ENCODE data around the gene PKD1L1.

The PKD1L1 gene

DNA sequence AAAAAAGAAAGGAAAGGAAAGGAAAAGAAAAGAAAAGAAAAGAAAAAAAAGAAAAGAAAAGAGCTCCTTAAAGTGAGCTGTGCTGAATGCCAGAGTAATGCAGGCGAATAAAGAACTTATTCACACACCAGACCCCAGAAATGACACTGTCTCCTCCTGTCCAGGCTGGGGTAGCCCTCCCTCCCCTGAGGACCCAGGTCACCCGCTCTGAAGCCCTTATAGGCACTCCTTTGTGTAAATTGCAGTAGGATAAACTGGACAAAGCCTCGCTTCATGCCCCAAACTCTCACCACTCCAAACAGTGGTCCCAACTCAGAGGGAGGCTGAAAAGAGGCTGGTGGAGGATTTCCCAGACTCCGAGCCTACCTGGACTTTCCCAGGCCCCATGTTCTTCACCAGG, 46.3 kb downstream of the PKD1L1 start:
- DNase-seq (ENCODE audit: low read depth in 2 of 2) = no peak

DNA sequence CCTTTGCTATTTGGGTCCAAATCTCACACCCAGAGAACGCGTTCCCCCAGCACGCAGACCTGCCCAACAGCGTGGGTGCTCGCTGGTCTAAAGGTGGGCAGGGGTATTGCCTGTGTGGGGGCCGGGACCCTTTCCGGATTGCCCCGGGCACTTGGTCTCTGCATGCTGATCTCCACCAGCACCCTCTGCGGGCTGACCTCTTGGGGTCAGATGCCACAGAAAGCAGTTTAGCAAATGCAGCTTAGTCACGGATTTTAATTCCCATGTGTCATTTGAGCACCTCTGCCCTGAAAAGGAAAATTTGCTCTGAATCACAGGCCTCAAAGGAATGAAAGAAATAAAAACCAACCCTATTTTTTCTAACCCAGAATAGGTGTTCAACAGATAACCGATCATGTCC, 46.7 kb downstream of the PKD1L1 start:
- DNase-seq (ENCODE audit: low read depth in 2 of 2) = no peak

DNA sequence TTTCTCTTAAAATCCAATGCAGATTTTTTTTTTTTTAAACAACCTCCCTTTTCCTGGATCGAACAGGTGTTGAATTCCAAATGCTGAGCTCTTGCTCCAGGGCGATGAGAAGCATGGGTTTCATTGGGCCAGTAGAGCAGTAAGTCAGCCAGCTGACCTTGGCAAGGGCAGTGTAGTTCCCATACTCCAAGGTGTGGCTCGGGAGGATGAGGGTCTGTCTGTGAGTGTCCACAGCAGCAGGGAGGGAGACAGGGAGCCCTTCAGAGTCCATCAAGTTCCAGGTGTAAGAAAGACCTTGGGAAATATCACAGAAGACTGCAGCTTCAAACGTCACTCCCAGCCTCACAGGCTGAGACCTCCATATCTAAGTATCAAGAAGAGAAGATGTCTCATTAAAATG, 50.4 kb downstream of the PKD1L1 start:
- DNase-seq (ENCODE audit: low read depth in 2 of 2) = no peak

DNA sequence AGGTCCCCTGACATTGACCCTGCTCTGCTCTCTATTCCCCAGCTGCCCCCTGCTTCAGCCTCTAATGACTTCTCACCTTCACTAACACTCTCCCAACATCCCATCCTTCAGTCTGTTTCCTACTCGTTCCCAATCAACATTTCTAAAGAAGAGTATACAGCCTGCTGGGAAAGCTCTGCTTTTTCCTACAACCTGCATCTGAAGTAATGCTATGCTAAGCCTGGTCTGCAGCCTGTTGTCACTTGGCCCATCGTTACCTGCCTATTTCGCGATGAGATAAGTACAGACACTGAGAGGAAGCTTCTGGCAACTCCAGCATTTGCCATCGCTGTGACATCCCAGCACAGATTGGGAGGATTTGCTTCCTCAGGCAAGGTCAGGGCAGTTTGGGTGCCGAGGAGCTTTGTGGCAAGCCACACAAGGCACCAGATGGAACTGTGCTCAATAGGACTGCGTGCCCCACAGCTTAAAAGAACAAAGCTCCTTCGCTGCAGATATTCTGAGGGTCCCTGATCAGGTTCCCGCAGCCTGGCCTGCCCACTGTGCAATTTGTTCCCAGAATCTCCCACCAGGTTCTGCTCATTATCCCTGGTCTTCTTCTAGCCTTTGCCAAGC, 51.4 kb downstream of the PKD1L1 start:
- no peak for DNase-seq (ENCODE audit: low read depth in 2 of 2)

DNA sequence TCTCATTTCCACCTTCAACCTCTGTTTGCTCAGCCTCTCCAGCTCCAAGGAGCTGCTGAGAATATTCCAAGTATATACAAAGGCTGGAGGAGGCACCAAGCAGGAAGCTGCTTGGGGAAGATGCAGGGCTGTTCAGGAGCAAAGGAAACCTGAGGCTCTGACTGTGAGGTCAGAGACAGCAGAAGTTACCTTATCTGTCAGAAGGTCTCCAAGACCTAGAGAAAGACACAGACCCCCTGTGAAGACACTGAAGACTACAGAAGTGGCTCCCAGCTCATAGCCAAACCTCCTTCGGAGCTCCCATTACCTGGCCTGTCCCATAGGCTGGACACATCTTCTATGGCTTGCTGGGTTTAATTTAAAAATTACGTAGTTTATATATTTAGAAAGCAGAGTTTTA, 53.2 kb downstream of the PKD1L1 start:
- DNase-seq (ENCODE audit: low read depth in 2 of 2) = no peak

DNA sequence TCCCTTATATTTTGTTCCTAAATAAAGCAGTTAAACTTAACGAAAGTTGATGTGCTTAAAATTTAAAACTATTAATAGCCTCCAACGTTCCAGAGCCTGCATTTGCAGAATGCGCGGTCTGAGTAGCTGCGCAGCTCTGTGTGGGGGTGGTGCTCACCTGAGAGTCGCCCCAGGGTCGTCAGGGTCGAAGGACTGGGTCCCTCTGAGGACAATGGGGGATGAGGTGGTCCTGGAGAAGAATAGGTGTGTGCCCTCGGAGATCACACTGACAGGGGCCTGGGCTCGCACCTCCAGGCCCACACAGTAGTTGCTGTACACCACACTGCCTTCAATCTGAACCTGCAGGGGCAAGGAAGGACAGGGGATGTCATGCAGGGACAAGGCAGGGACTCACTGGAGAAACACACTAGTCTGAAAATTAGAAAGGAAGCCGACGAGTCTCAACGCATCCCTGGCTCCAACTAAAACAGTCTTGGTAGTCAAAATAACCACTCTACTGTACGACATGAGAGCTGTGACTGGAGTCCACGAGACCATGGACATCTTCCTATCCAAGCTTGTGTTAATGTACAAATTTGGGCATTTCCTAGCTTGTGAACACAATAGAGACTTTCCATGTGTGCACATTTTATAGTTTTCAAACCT, 54.4 kb downstream of the PKD1L1 start:
- DNase-seq (ENCODE audit: low read depth in 2 of 2) = no peak

DNA sequence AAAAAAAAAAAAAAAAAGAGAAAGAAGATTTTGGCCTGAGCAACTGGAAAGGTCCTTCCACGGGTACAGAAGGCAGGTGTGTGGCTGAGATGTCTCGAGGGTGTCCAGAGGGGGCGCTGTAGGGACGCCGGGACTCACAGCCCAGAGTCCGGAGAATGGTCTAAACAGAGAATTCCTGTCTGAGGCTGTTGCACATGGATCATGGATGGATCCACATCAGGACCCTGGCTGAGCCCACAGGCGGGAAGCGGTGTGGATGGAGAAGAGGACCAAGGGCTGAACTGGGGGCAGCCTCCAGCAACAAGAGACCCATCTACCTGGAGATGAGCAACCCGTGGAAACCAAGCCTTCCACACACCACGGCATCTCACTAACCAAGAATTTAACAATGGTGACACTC, 55.0 kb downstream of the PKD1L1 start:
- no peak for DNase-seq (ENCODE audit: low read depth in 2 of 2)

DNA sequence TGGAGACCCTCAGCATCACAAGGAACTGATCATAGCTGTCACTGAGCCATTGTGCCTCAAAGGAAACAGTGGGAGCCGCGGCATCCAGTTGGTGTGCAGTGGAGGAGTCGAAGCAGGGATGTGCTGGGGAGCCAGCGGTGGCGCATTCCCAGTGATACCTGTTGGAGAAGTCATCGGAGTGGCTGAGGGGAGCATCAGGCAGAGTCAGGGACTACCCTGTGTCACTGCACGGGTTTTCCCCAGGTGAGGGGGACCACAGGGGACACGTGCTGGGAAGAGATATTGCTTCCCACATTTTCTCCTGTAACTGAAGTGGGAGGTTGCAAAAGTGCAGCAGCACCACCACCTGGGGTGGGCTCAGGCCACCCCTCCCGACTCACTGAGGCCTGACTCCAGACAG, 57.7 kb downstream of the PKD1L1 start:
- DNase-seq (ENCODE audit: low read depth in 2 of 2) = no peak

DNA sequence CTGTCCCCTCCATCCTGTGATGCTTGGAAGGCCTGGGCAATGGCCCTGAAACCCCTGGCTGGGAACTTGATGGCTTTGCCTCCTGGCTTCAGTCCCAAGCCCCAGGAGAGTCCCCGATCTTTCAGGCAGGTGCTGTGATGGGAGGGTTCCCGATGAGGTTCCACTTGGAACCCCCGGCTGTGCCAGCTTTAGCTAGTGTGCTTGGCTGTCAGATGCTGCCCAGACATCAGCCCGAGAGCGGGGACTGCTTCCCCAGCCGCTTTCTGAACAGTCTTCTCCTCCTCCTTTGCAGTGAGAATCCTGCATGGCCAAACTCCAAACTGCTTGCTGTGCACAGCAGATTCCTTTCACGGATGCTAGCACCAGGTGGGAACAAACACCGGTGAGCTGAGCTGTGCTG, 58.1 kb downstream of the PKD1L1 start:
- no peak for DNase-seq (ENCODE audit: low read depth in 2 of 2)

DNA sequence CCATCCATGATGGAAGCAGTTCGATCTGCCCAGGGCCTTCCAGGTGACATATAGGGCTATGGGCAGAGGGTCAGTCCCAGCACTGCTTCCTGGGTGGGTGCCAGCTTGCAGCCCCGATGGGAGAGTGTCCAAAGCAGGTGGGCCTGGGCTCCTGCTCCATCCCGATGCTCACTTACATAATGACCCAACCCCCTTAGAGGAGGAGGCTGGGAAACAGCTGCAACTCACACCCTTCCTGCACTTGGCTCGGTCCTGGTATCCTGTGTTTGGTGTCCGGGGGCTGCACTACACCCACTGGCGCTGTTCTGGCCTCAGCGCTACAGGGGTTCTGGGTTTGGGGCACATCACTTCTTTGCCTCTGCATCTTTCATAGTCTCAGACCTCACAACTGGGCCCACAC, 58.5 kb downstream of the PKD1L1 start:
- no peak for DNase-seq (ENCODE audit: low read depth in 2 of 2)

DNA sequence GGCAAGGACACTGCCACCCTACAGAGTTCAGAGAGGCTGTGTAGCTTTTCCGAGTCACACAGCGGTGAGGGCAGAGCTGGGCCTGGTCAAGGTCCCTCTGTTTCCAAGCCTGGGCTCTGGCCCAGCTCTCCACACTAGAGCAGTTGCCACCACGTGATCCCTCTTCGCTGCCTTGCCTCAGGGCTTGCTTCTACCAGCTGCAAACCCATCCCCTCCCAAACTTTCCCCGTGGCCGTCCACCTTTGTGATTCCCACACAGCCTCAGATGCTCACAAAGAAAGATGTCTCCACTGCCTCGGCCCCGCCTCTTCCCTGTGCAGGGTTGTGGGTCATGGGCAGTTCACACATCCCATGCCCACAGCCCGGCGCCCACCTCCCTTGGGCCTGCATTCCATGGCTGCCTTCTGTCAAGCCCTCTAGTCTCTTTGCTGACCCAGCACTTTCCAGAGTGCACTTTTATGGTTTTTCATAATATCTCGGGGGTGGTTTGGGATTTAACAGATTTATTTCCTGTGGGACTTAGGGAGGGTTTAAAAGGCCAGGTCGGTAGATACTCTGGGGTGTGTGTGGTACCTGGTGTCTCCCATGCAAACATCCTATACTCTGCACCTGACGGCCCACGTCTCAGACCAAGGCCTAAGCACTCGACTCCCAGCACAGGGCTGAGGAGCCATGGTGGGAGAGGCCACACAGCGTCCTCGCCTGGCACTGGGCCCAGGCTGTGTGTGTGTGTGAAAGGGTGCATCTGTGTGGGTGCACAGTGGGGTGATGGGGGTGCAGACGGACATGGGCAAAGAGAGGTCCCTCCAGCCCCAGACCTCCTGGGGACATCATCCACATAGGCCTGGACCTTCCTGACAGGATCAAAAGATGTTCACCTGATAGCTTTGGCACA, 59.6 kb downstream of the PKD1L1 start:
- no peak for DNase-seq (ENCODE audit: low read depth in 2 of 2)

DNA sequence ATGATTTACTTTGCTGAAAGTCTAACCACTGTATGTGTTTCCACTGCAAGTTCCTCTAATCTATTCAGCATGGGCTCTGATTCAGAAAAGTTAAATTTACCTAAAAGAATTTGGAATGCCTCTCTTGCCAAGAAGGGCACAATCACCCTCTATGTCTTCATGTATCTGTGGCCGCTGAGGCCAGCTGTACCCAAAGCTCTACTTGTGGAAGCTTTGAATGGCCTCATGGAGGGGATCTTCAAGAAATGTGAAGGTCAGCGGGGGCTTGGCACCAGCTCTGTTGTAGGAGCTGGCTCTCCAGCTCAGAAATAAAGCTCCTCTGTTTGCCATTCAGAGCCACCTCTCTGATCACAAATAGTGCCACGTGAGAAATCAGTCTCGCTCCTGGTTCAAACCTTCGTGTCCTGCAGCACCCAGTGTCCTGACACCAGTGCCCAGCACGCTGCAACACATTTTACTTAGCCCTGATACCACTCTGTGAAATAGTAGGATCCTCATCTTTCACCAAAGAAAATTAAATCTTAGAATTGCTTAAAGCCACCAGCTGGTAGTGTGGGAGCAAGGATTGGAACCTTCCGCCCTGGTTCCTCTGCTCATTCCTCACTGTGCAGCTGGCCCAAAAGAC, 61.1 kb downstream of the PKD1L1 start:
- no peak for DNase-seq (ENCODE audit: low read depth in 2 of 2)

DNA sequence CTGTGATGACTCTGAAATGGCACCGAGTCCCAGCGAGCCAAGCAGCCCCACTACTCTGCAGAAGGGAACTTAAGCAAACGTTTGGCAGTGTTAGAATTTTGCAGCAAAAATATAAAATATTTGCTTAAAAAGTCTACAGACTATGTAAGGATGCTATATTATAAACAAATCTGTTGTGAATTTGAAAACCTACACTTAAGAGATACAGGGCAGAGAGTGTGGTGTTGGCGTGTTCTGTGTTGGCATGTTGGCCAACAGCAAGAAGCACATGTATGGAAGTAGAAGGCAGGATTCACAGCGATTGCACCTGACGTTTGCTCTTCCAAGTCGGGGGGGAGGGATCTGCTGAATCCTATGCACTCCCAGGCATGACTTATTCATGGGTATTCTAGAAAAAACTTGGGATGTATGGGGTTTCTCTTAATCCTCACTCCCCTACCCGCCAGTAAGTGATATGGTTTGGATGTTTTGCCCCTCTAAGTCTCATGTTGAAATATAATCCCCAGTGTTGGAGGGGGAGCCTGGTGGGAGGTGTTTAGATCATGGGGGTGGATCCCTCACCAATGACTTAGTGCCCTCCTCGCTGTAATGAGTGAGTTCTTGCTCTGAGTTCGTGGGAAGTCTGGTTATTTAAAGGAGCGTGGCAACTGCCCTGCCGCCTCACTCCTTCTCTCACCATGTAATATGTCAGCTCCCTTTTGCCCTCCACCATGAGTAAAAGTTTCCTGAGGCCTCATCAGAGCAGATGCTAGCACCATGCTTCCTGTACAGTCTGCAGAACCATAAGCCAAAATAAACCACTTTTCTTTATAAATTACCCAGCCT, 62.1 kb downstream of the PKD1L1 start:
- DNase-seq (ENCODE audit: low read depth in 2 of 2) = no peak

DNA sequence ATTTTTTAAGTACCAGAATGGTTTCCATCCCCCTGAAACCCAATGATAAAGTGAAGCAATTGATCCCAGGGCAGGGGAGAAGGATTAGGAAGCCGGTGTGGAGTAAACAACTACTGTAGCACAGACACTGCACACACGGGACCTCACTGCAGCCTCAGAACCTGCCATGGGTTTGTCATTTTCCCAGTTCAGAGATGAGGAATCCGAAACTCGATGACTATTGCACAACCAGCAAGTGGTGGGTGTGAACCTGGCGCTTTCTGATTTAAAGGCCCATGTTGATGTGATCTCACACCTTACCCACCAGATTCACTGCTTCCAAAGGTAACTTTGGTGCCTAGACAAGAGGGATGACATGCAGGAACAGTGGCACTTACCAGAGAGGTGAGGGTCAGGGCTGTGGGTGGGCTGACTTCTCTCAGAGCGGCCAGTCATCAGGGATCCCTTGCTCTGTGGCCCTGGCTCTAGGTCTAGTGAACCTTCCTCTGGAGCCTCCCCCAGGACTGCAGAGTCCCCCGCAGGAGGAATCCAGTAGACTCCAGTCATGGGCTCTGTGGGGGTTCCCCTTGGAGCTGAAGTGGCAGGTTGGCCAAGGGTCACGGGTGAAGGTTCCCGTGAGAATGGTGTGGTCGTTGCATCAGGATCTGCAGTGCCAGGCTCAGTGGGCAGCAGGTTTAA, 62.8 kb downstream of the PKD1L1 start:
- no peak for DNase-seq (ENCODE audit: low read depth in 2 of 2)

DNA sequence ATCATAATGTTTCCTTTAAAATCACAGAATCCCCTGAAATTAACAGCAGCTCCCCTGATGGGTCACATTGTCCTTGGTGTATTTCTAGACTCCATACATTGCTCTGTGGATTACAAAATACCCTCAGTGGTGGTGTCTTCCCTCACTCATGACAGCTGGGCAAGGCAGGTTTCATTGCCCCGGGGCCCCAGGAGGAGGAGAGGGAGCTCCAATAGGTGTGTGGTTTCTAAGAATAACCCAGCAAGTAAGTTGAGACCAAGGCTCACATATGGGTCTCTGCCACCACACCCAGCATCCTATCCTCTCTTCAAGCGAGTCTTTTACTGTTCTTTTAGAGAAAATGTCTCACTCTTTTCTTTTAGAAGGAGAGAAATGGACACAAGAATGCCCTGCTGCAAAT, 63.6 kb downstream of the PKD1L1 start:
- DNase-seq (ENCODE audit: low read depth in 2 of 2) = no peak

DNA sequence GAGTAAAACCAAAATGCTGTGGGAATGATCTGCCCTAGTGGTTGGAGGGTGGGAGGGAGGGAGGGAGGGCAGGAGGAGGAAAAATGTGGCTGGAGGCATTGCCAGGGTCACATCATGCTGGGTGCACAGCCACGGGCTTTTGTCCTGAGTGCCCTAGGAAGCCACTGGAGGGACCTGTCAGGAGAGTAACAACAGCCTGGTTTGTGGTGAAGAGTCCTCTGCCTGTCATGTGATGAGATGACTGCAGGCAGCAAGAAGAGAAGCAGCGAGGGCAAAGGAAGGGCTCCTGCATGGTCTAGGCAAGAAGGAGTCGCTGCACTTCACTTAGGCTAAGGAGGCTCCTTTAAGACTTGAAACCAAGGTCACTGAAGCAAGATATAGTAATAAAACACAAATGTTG, 65.6 kb downstream of the PKD1L1 start:
- no peak for DNase-seq (ENCODE audit: low read depth in 2 of 2)

DNA sequence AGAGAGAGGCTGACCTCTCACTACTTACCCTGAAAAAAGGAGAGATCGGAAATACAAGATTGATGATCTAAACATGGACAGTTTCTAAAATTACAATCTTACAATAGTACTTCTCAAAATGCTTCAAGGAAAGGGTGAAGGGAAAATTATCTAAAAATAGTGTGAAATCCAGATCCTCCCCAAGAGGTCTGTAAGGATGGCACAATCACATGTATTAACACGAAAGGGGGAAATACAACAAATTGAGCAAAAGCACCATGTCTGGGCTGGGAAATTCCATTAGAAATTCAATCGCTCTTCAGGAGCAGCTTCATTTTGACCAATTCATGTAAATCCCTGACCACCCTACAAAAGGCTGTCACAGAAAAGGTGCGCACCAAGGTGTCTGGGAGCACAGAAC, 67.0 kb downstream of the PKD1L1 start:
- no peak for DNase-seq (ENCODE audit: low read depth in 2 of 2)

DNA sequence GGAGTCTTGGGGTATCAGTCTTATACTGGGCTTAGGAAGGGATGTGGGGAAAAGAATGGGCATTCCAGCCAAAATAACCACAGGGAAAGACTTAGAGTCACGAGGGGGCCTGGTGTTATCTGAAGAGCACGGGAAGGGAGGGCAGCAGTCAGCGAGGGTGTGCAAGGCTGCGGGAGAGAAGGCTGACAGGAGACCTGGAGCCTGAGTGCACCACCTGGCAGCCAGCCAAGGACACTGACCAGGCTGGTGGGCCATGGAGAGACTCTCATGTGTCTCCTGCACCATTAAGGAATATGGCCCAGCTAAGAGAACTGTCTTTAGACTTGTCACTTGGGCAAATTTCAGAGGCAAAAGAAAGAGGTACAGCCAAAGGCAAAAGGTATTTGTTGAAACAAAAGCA, 69.6 kb downstream of the PKD1L1 start:
- no peak for DNase-seq (ENCODE audit: low read depth in 2 of 2)

DNA sequence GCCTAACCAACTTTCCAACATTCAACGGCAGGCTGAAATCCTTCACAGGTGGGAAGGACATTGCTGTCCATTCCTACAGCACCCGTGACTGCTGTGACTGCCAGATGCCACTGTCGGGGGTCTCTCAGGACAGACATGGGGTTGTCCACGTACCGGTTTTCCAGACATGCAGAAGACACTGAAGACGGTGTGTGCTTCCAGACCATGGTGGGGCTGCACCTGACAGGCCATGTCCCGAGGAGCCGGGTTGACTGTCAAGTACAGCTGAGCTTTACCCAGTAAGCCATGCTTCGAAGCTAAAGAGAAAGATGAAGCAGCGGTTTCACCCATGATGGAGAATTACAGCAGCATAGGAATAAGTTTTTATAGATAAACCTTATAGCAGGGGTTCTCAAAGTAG, 70.9 kb downstream of the PKD1L1 start:
- DNase-seq (ENCODE audit: low read depth in 2 of 2) = no peak

DNA sequence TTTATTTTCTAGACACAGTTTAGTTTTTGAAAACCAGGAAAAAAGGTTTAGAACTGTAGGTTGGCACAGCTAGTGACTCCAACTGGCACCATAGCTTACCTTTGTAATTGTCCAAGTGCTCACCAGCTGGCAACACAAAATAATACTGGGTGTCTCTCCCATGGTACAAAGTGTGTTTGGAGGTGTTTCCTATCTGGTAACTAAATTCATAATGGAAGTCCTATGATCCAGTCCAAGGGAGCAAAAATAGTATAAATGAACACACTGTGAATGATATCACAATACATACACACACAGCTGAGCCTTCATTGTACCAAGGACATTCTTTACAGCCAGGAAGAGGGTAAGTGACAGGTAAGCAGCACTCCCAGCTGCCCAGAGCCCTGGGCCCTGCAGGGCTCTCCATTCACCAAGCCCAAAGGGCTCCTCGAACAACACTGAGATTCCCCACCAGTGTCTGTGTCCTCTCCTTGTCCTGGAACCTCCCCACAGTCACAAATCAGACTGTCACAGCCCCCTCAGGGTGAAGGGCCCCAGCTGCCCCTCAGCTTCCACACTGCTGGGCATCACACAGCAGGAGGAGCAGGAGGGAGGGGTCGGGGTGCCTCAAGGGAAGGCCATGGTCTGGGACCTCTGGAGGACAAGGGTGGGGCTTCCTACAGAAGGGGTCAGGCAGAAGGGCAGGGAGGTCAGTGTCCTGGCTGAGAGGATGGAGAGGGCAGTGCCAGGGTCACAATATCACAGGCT, 72.1 kb downstream of the PKD1L1 start:
- DNase-seq (ENCODE audit: low read depth in 2 of 2) = no peak

Data from fibroblast of skin of left quadriceps (primary cell).